SK-N-SH (cell line): ENCODE results near the gene JMJD4. TPM values are rescaled to one million over a fixed set of nuclear protein-coding genes. Genes with fewer than 3 reads are reported as not detected.

Experiments used
- CTCF ChIA-PET: fragments of 300-600, 350-600 bp; formaldehyde crosslinking; extraction: SDS; loops from one replicate; lab custom pipeline; 2021; lab: Yijun Ruan, JAX
- POLR2A ChIA-PET: fragments of 350-600 bp; sonication (Branson Sonifier 250); formaldehyde crosslinking; extraction: SDS; loops from one replicate; lab custom pipeline; 2020; ENCODE audit warnings: antibody characterized with exemption, inconsistent platforms; lab: Yijun Ruan, JAX
- DNase-seq: peaks from one replicate; pipeline ENCODE4 v3.0.0; 2012
- H2AFZ ChIP-seq: fragments of 200-600 bp; sonication (generic); 2 replicates; pipeline ENCODE4 v1.8.1; 2016; ENCODE audit warnings: antibody characterized with exemption, mild to moderate bottlenecking, low read depth
- H3F3A ChIP-seq: fragments of 200-600 bp; sonication (generic); replicated peaks from 2 replicates; pipeline ENCODE3; 2016; ENCODE audit warnings: antibody characterized with exemption, mild to moderate bottlenecking; ENCODE audit not compliant: insufficient read depth
- H3K27ac ChIP-seq, 2 experiments: fragments of 200-500 bp in 1 of 2; fragments of 200-600 bp in 1 of 2; sonication (Bioruptor generic) in 1 of 2; sonication (generic), shearing (Covaris generic) in 1 of 2; 2 replicates each; pipeline versions ENCODE4 v1.5.1 to v1.6.1; 2014 to 2016; ENCODE audit warnings: low read depth in 2 of 2, inconsistent platforms in 1 of 2, low read length in 1 of 2, mild to moderate bottlenecking in 1 of 2, mixed read lengths in 1 of 2
- H3K27me3 ChIP-seq: fragments of 200-600 bp; sonication (generic), shearing (Covaris generic); 2 replicates; pipeline ENCODE4 v1.6.1; 2016; ENCODE audit warnings: mixed run types; ENCODE audit not compliant: insufficient read depth
- H3K36me3 ChIP-seq, 2 experiments: fragments of 200-500 bp in 1 of 2; fragments of 200-600 bp in 1 of 2; sonication (Bioruptor generic) in 1 of 2; sonication (generic) in 1 of 2; replicated peaks in 1 of 2; 2 replicates each; pipeline versions ENCODE3 to v1.5.1; 2014 to 2016; ENCODE audit warnings: low read length in 1 of 2, mild to moderate bottlenecking in 1 of 2; ENCODE audit not compliant: insufficient read depth in 2 of 2, control insufficient read depth in 1 of 2
- H3K4me1 ChIP-seq, 2 experiments: fragments of 200-500 bp in 1 of 2; fragments of 200-600 bp in 1 of 2; sonication (Bioruptor generic) in 1 of 2; sonication (generic), shearing (Covaris generic) in 1 of 2; 2 replicates each; pipeline versions ENCODE4 v1.5.1 to v1.6.1; 2014 to 2016; ENCODE audit warnings: low read depth in 1 of 2, low read length in 1 of 2, mixed run types in 1 of 2; ENCODE audit not compliant: insufficient read depth in 2 of 2, control insufficient read depth in 1 of 2
- H3K4me2 ChIP-seq: fragments of 200-600 bp; sonication (generic), shearing (Covaris generic); 2 replicates; pipeline ENCODE4 v1.6.1; 2017; ENCODE audit warnings: mixed run types
- H3K4me3 ChIP-seq, 2 experiments: fragments of 200-500 bp in 1 of 2; fragments of 200-600 bp in 1 of 2; sonication (Bioruptor generic) in 1 of 2; sonication (generic), shearing (Covaris generic) in 1 of 2; 2 replicates each; pipeline versions ENCODE4 v1.5.1 to v1.8.1; 2014 to 2016; ENCODE audit warnings: low read depth in 2 of 2, inconsistent platforms in 1 of 2, low read length in 1 of 2, mild to moderate bottlenecking in 1 of 2, mixed read lengths in 1 of 2, moderate library complexity in 1 of 2
- H3K79me2 ChIP-seq: fragments of 200-600 bp; sonication (generic); 2 replicates; pipeline ENCODE4 v1.8.1; 2017; ENCODE audit warnings: mild to moderate bottlenecking; ENCODE audit not compliant: insufficient read depth
- H3K9ac ChIP-seq: fragments of 200-600 bp; sonication (generic); 2 replicates; pipeline ENCODE4 v1.6.1; 2017; ENCODE audit warnings: mixed run types
- H3K9me2 ChIP-seq: fragments of 200-600 bp; sonication (generic); 2 replicates; pipeline ENCODE4 v1.6.1; 2017; ENCODE audit warnings: mixed run types
- H3K9me3 ChIP-seq: fragments of 200-600 bp; sonication (generic); 2 replicates; pipeline ENCODE4 v1.6.1; 2017; ENCODE audit warnings: mixed run types, mild to moderate bottlenecking, moderate library complexity
- H4K20me1 ChIP-seq: fragments of 200-600 bp; sonication (generic); 2 replicates; pipeline ENCODE4 v1.6.1; 2017; ENCODE audit warnings: mild to moderate bottlenecking, mixed run types; ENCODE audit not compliant: insufficient read depth
- CHD2 ChIP-seq: fragments of 150-350 bp; IDR thresholded peaks from 2 replicates; pipeline ENCODE4 v1.6.1; 2018; ENCODE audit warnings: low read length; ENCODE audit not compliant: partially characterized antibody
- FOSL2 ChIP-seq: IDR thresholded peaks from 2 replicates; pipeline ENCODE4 v1.4.0; 2012; ENCODE audit warnings: low read depth, mild to moderate bottlenecking, moderate library complexity, borderline replicate concordance
- FOXJ3 ChIP-seq: sonication (generic); formaldehyde crosslinking; IDR thresholded peaks from 2 replicates; pipeline ENCODE4 v1.5.1; 2020; ENCODE audit warnings: mild to moderate bottlenecking, missing genetic modification reagents
- GATA2 ChIP-seq: sonication (generic); formaldehyde crosslinking; IDR thresholded peaks from 2 replicates; pipeline ENCODE4 v1.5.0; 2020; ENCODE audit warnings: mild to moderate bottlenecking, missing genetic modification reagents
- JUND ChIP-seq: IDR thresholded peaks from 2 replicates; pipeline ENCODE4 v1.4.0; 2012
- MEF2A ChIP-seq: IDR thresholded peaks from 2 replicates; pipeline ENCODE4 v1.4.0; 2012; ENCODE audit warnings: low read depth, borderline replicate concordance
- NRF1 ChIP-seq: IDR thresholded peaks from 2 replicates; pipeline ENCODE4 v1.6.1; 2012; ENCODE audit warnings: low read depth, mild to moderate bottlenecking, low read length
- POLR2AphosphoS5 ChIP-seq: IDR thresholded peaks from 2 replicates; pipeline ENCODE4 v1.6.1; 2012; ENCODE audit warnings: low read depth, low read length
- RXRA ChIP-seq: IDR thresholded peaks from 2 replicates; pipeline ENCODE4 v1.4.0; 2012; ENCODE audit warnings: low read depth, mild to moderate bottlenecking, borderline replicate concordance
- SIN3A ChIP-seq: IDR thresholded peaks from 2 replicates; pipeline ENCODE4 v1.6.1; 2012; ENCODE audit warnings: low read depth, mild to moderate bottlenecking, low read length, moderate library complexity, borderline replicate concordance
- SMC3 ChIP-seq: IDR thresholded peaks from 2 replicates; pipeline ENCODE4 v1.6.1; 2012; ENCODE audit warnings: low read depth, low read length, improper control_type of control experiment
- TAF1 ChIP-seq: IDR thresholded peaks from 2 replicates; pipeline ENCODE4 v1.6.1; 2012; ENCODE audit warnings: low read depth, mild to moderate bottlenecking, low read length, moderate library complexity, borderline replicate concordance
- TEAD4 ChIP-seq: IDR thresholded peaks from 2 replicates; pipeline ENCODE4 v1.4.0; 2012; ENCODE audit warnings: mild to moderate bottlenecking, borderline replicate concordance; ENCODE audit not compliant: insufficient read depth
- YY1 ChIP-seq: IDR thresholded peaks from 2 replicates; pipeline ENCODE4 v1.4.0; 2012; ENCODE audit warnings: low read depth, mild to moderate bottlenecking
- WGBS: methylation state at CpG from one replicate; pipeline ENCODE4 v1.1.6; 2017; ENCODE audit warnings: low lambda C conversion rate; 5-methylcytosine and 5-hydroxymethylcytosine counted together
- polyA plus RNA-seq, 3 experiments: library from polyadenylated mRNA; depleted of rRNA; stranded (reverse); fragments of >200 nt; gene quantifications; 2 replicates each; pipeline ENCODE4 v1.2.3, GENCODE V29; 2012
- TF ChIP-seq, protein P1 (sequence below): fragments of 200-600 bp; sonication (generic); IDR thresholded peaks from 2 replicates; pipeline ENCODE4 v1.6.1; 2017; ENCODE audit warnings: antibody characterized with exemption, mild to moderate bottlenecking, moderate library complexity
- TF ChIP-seq, protein P2 (sequence below): IDR thresholded peaks from 2 replicates; pipeline ENCODE4 v1.4.0; 2012; ENCODE audit warnings: low read depth
- TF ChIP-seq, protein P3 (sequence below): IDR thresholded peaks from 2 replicates; pipeline ENCODE4; 2012
- TF ChIP-seq, protein P4 (sequence below): IDR thresholded peaks from 2 replicates; pipeline ENCODE4 v1.4.0; 2012; ENCODE audit warnings: low read depth, borderline replicate concordance
- TF ChIP-seq, protein P5 (sequence below): IDR thresholded peaks from 2 replicates; pipeline ENCODE4 v1.6.1; 2012; ENCODE audit warnings: mild to moderate bottlenecking, low read depth, low read length, moderate library complexity

Gene JMJD4
- polyA plus RNA-seq, 1 of the 3 experiments (the other 2 are of a cell fraction), result 15.0 TPM

DNA sequence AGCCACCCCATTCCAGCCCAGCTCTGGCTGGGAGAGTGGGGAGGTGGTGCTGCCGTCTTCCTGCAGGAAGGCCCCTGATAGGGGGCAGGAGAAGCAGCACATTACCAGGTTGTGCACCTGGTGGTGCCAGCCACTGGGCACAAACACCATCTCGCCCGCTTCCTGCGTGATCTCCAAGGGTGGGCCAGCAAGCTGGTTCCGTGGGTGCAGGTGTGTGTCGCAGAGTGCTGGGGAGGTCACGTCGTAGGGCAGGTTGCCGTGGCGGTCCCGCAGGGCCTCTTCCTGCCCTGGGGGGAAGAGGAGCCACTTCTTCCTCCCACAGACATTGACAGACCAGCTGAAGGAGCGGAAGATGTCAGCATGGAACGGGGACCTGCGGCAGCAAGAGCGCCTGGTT is 1.8 kb downstream of the JMJD4 start:
- Histone ChIP-seq H3K4me3 (no peak overlapping the region), H3K79me2 (peaks cover 55% of the 10 kb centered on the region), H3K9me3 (no peaks in the 10 kb centered on the region), H3K36me3 (peaks cover 6 to 26% of the 10 kb centered on the region in 2 experiments), H3K9ac (no peak overlapping the region), H2AFZ (no peak overlapping the region), H4K20me1 (peaks cover 8% of the 10 kb centered on the region; the same call in 1 of the 2 replicates), H3K9me2 (no peaks in the 10 kb centered on the region), H3K4me2 (peak overlapping the region; percentile 100; the same call in 1 of the 2 replicates), H3K27me3 (no peaks in the 10 kb centered on the region), H3K27ac (no peak overlapping the region), H3F3A (no peaks in the 10 kb centered on the region), H3K4me1 (peaks cover 9 to 38% of the 10 kb centered on the region in 2 experiments; a peak in 3 of 4 replicates)
- CTCF ChIA-PET, result interaction anchor here (1.2 kb wide), 1 partner anchor 213 kb away, joined by 3 read pairs; no protein-coding TSS in a partner anchor
- no peak for TF ChIP-seq TEAD4
- TF ChIP-seq TAF1, result no peak
- no peak for TF ChIP-seq JUND
- TF ChIP-seq, protein P1, sequence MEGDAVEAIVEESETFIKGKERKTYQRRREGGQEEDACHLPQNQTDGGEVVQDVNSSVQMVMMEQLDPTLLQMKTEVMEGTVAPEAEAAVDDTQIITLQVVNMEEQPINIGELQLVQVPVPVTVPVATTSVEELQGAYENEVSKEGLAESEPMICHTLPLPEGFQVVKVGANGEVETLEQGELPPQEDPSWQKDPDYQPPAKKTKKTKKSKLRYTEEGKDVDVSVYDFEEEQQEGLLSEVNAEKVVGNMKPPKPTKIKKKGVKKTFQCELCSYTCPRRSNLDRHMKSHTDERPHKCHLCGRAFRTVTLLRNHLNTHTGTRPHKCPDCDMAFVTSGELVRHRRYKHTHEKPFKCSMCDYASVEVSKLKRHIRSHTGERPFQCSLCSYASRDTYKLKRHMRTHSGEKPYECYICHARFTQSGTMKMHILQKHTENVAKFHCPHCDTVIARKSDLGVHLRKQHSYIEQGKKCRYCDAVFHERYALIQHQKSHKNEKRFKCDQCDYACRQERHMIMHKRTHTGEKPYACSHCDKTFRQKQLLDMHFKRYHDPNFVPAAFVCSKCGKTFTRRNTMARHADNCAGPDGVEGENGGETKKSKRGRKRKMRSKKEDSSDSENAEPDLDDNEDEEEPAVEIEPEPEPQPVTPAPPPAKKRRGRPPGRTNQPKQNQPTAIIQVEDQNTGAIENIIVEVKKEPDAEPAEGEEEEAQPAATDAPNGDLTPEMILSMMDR, result no peak
- TF ChIP-seq RXRA, result no peak
- no peak for TF ChIP-seq POLR2AphosphoS5
- TF ChIP-seq FOSL2, result no peak
- no peak for TF ChIP-seq FOXJ3 (CRISPR knock-in tag)
- POLR2A ChIA-PET, result no interaction called here
- DNase-seq, result no peak
- WGBS, result 100% methylated on average over 11 of the region's 15 CpGs

DNA sequence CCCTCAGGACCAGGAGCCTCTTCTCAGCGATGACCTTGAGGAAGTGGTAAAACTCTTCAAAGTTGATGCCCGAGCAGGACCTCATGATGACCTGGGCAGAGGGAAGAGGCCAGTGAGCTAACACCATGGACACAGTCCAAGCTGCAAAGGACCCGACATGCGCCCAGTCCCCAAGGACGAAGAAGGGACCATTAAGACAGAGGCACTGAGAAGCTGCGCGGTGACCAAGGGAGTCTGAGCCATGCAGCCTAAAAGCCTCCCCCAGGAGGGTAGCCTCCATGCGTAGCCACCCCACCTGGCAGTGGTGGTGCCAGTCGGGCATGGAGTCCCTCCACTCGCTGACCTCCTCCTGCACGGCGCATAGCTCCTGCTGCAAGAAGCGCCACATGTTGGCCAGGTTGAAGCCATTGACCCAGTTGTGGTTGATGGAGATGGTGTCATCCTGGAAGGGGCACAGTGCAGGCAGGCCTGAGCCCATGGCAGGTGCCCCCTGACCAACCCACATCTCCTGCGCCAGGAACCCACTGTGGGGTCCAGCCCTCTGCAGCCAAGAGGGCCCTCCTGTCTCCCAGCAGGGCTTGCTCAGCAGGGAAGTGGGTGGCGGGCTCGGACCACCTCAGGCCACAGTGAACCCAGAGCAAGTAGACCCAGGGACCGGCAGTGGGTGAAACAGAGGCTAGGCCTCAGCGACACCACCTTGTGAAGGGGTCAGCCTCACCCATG is 2.4 kb downstream of the JMJD4 start:
- no peak overlapping the region for H3K4me2 ChIP-seq
- no peak for DNase-seq
- WGBS, result 95% methylated on average over 10 of the region's 18 CpGs
- H3K4me3 ChIP-seq, result no peak overlapping the region
- peaks cover 49% of the 10 kb centered on the region for H3K79me2 ChIP-seq
- H3K9me2 ChIP-seq, result no peaks in the 10 kb centered on the region
- no peaks in the 10 kb centered on the region for H3F3A ChIP-seq
- H3K27ac ChIP-seq, result no peak overlapping the region
- no peak overlapping the region for H3K9ac ChIP-seq
- ChIA-PET CTCF (no interaction called here), POLR2A (no interaction called here)
- H3K4me1 ChIP-seq, result peaks cover 9 to 40% of the 10 kb centered on the region in 2 experiments; a peak in 3 of 4 replicates
- H3K27me3 ChIP-seq, result no peaks in the 10 kb centered on the region
- H3K9me3 ChIP-seq, result no peaks in the 10 kb centered on the region
- peaks cover 8% of the 10 kb centered on the region; the same call in 1 of the 2 replicates for H4K20me1 ChIP-seq
- H3K36me3 ChIP-seq, result peaks cover 6 to 26% of the 10 kb centered on the region in 2 experiments
- no peak overlapping the region for H2AFZ ChIP-seq
- TF ChIP-seq, protein P2, sequence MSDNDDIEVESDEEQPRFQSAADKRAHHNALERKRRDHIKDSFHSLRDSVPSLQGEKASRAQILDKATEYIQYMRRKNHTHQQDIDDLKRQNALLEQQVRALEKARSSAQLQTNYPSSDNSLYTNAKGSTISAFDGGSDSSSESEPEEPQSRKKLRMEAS, result no peak
- TF ChIP-seq, protein P3, sequence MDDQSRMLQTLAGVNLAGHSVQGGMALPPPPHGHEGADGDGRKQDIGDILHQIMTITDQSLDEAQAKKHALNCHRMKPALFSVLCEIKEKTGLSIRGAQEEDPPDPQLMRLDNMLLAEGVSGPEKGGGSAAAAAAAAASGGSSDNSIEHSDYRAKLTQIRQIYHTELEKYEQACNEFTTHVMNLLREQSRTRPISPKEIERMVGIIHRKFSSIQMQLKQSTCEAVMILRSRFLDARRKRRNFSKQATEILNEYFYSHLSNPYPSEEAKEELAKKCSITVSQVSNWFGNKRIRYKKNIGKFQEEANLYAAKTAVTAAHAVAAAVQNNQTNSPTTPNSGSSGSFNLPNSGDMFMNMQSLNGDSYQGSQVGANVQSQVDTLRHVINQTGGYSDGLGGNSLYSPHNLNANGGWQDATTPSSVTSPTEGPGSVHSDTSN, result no peak
- TF ChIP-seq, protein P4, sequence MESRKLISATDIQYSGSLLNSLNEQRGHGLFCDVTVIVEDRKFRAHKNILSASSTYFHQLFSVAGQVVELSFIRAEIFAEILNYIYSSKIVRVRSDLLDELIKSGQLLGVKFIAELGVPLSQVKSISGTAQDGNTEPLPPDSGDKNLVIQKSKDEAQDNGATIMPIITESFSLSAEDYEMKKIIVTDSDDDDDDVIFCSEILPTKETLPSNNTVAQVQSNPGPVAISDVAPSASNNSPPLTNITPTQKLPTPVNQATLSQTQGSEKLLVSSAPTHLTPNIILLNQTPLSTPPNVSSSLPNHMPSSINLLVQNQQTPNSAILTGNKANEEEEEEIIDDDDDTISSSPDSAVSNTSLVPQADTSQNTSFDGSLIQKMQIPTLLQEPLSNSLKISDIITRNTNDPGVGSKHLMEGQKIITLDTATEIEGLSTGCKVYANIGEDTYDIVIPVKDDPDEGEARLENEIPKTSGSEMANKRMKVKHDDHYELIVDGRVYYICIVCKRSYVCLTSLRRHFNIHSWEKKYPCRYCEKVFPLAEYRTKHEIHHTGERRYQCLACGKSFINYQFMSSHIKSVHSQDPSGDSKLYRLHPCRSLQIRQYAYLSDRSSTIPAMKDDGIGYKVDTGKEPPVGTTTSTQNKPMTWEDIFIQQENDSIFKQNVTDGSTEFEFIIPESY, result no peak
- TF ChIP-seq GATA2, result no peak
- no peak for TF ChIP-seq MEF2A
- no peak for TF ChIP-seq CHD2
- TF ChIP-seq SIN3A, result no peak
- TF ChIP-seq SMC3, result no peak
- no peak for TF ChIP-seq POLR2AphosphoS5
- no peak for TF ChIP-seq NRF1
- TF ChIP-seq YY1, result no peak
- TF ChIP-seq, protein P5, sequence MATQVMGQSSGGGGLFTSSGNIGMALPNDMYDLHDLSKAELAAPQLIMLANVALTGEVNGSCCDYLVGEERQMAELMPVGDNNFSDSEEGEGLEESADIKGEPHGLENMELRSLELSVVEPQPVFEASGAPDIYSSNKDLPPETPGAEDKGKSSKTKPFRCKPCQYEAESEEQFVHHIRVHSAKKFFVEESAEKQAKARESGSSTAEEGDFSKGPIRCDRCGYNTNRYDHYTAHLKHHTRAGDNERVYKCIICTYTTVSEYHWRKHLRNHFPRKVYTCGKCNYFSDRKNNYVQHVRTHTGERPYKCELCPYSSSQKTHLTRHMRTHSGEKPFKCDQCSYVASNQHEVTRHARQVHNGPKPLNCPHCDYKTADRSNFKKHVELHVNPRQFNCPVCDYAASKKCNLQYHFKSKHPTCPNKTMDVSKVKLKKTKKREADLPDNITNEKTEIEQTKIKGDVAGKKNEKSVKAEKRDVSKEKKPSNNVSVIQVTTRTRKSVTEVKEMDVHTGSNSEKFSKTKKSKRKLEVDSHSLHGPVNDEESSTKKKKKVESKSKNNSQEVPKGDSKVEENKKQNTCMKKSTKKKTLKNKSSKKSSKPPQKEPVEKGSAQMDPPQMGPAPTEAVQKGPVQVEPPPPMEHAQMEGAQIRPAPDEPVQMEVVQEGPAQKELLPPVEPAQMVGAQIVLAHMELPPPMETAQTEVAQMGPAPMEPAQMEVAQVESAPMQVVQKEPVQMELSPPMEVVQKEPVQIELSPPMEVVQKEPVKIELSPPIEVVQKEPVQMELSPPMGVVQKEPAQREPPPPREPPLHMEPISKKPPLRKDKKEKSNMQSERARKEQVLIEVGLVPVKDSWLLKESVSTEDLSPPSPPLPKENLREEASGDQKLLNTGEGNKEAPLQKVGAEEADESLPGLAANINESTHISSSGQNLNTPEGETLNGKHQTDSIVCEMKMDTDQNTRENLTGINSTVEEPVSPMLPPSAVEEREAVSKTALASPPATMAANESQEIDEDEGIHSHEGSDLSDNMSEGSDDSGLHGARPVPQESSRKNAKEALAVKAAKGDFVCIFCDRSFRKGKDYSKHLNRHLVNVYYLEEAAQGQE, result no peak
